ENCODE data around the gene WDR73. TPM values are rescaled to one million over a fixed set of nuclear protein-coding genes. Genes with fewer than 3 reads are reported as not detected.

WDR73 gene
- total and polyA plus RNA-seq, 4 donors: 7.5 to 16.0 (median 10.1) TPM

GRCh38 chr15:84656972-84657371, 2.9 kb upstream of the WDR73 start:
- Histone ChIP-seq H3K36me3 (ENCODE audit: control insufficient read depth in 4 of 4, insufficient read depth in 3 of 4, low read depth in 1 of 4, low read length in 3 of 4) (peaks cover 0 to 3% (median 0%) of the 10 kb centered on the region in 4 donors), H3K9ac (ENCODE audit: low read depth in 1 of 2, low read length in 2 of 2) (no peak overlapping the region), H3K4me1 (ENCODE audit: control insufficient read depth in 4 of 4, insufficient read depth in 4 of 4, low read length in 3 of 4) (peaks cover 3 to 24% (median 16%) of the 10 kb centered on the region in 4 donors), H3K4me3 (ENCODE audit: low read depth in 1 of 3, low read length in 3 of 3) (no peak overlapping the region), H3K9me3 (ENCODE audit: control insufficient read depth in 4 of 4, low read length in 3 of 4) (no peaks in the 10 kb centered on the region), H3K27ac (ENCODE audit: low read depth in 1 of 2, low read length in 2 of 2) (no peak overlapping the region), H3K27me3 (ENCODE audit: control insufficient read depth in 4 of 4, insufficient read depth in 4 of 4, low read length in 3 of 4) (no peaks in the 10 kb centered on the region)
- no peak for TF ChIP-seq ATF3 (IDR thresholded peaks at IDR 0.05)
- TF ChIP-seq TAF1 (conservative IDR thresholded peaks at IDR 0.05): no peak
- TF ChIP-seq, protein P1, sequence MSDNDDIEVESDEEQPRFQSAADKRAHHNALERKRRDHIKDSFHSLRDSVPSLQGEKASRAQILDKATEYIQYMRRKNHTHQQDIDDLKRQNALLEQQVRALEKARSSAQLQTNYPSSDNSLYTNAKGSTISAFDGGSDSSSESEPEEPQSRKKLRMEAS (IDR thresholded peaks at IDR 0.05): no peak
- no peak for TF ChIP-seq RXRA (IDR thresholded peaks at IDR 0.05)
- TF ChIP-seq EGR1 (IDR thresholded peaks at IDR 0.05; ENCODE audit: low read depth in 2 of 2): no peak
- TF ChIP-seq REST (IDR thresholded peaks at IDR 0.05): no peak
- TF ChIP-seq GABPA (IDR thresholded peaks at IDR 0.05 in 1 of 2, conservative IDR thresholded peaks at IDR 0.05 in 1 of 2): no peak
- no peak for TF ChIP-seq SP1 (IDR thresholded peaks at IDR 0.05)
- no peak for TF ChIP-seq ZBTB33 (IDR thresholded peaks at IDR 0.05)
- TF ChIP-seq FOXA2 (IDR thresholded peaks at IDR 0.05): no peak
- no peak for TF ChIP-seq HNF4G (IDR thresholded peaks at IDR 0.05)
- no peak for TF ChIP-seq YY1 (IDR thresholded peaks at IDR 0.05)
- TF ChIP-seq CTCF (IDR thresholded peaks at IDR 0.05; ENCODE audit: low read depth, low read length, missing input control): no peak
- no peak for TF ChIP-seq FOXA1 (IDR thresholded peaks at IDR 0.05)
- no peak for TF ChIP-seq RAD21 (IDR thresholded peaks at IDR 0.05)
- no peak for TF ChIP-seq JUND (IDR thresholded peaks at IDR 0.05)
- TF ChIP-seq NR2F2 (IDR thresholded peaks at IDR 0.05): no peak
- no peak for TF ChIP-seq HNF4A (conservative IDR thresholded peaks at IDR 0.05)
- 94% methylated on average over 7 of the region's 7 CpGs for WGBS
- DNase-seq (ENCODE audit: low spot score): no peak

Data from liver (tissue), 9 donors.